ENCODE measurements around the gene KIAA0930.

The KIAA0930 gene

DNA sequence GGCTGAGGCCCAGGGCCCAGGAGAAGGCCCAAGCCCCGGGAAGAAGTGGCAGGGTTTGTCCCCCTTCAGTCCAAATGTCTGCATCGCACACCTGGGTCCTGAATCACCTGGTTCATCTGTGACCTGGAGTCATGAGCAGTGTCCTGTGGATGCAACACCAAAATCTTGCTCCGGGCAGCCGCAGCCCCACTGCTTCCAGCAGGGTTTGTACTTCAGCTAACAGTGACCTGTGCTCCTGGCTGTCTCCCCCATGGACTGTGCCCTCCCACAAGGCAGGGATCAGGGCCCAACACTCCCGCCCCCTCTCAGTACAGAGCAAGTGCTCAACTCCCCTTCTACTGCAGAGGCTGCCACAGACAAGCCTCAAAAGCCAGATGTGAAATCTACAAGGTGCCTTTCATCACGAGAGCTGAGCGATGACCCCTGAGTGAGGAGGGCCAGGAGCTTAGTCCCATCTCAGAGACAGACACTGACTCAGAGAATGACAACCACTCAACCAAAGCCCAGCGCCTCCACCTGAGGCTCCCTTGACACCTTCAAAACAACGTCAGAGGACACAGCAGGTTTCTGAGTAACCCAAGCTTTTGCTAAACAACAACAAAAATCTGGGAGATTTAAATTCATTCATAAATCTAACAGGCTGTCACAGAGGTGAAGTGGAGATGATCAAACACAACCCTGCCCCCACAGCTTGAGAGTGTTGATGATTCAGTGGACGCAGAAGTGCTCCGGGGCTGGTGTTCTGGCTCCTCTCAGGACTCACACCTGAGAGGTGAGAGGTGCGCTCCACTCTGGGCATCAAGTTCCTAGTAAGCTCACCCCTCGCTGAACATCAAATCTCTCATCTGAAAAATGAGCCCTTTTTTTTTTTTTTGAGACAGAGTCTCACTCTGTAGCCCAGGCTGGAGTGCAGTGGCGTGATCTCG is 3.4 kb downstream of the KIAA0930 start:
- no peak for DNase-seq (ENCODE audit: low spot score)

DNA sequence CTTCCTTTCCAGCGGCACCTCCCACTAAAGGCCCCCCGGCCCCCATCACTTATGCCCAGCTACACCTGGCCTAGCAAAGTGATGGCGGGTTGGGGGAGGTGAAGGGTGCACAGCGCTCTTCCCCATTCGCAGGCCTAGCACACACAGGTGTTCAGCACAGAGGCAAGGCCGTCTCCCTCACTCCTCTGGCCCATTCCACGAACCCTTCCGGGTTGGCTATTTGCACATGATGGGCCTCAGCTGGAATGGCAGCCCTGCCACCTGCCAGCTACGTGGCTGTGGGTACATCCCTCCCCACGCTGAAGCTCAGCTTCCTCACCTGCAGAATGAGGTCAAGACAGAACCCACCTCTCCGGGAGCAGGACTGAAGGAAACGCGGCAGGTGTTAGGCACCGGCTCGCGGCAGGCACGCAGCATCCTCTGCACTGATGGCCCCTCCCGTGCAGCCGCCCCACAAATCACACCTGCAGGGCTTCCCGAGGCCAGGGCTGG is 4.8 kb downstream of the KIAA0930 start:
- no peak for DNase-seq (ENCODE audit: low spot score)

DNA sequence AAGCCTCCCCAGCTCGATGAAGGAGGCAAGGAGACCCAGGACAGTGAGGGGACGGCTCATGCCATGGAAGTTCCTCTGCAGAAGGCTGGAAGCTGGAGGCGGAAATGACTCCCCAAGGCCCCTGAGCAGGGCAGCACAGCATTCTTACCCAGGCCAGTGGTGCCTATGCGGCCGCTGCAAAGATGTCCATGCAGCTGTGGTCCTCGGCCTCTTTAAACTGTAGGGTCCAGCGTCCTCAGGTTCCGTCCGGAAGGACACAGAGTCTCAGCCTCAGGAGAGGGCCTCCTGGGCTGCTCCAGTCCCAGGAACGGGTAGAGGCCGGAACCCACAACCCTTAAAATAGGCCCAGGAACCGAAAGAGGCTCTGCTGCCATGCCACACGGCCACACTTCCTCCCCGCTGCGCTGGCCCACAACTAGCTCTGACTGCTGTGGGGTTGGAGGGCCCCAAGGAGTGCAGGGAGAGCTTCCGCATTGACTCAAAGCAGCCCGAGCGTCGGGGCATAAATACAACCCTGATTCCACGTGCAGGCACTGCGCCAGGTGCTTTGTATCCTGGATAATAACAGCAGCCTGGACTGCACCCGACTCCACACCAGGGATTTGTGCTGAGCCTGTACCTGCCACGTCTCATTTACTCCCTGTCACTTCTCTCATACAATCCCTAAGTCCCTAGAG is 5.5 kb downstream of the KIAA0930 start:
- peak; percentile 57 for DNase-seq (ENCODE audit: low spot score)

DNA sequence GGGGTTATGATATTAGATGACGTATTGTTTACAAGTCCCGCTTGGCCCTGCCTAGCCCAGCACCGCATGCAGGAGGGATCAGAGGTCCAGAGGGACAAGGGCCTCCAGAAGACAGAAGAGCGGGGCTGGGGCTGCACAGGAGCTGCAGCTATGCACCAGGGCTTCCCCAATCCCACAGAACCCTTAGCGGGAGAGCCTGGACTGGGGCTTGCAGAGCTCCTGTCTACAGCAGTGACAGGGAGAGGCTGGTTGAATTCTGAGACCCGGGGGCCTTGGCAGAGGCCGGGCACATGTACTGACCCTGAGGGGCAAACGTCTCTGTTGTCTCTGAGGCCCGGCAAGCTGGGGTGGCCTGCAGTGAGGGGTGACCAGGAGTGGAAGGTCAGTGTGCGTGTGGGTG is 6.9 kb downstream of the KIAA0930 start:
- no peak for DNase-seq (ENCODE audit: low spot score)

DNA sequence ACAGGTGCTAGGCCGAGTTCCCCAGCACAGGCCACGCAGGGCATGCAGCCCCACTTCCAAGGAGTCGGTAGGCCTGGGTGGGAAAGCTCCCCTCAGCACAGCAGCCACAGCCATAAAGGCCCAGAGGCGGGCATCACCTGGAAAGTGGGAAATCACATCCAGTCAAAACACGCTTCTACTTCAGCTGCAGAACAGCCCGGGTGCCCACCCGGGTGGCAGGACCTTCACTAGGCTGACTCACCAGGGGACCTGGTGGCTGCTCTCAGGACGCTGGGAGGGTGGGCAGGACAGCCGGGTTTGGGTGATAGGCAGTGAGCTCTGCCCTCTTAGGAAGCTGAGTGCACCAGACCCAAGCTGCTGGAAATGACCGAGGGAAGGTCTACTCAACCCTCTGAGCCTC is 7.3 kb downstream of the KIAA0930 start:
- no peak for DNase-seq (ENCODE audit: low spot score)

DNA sequence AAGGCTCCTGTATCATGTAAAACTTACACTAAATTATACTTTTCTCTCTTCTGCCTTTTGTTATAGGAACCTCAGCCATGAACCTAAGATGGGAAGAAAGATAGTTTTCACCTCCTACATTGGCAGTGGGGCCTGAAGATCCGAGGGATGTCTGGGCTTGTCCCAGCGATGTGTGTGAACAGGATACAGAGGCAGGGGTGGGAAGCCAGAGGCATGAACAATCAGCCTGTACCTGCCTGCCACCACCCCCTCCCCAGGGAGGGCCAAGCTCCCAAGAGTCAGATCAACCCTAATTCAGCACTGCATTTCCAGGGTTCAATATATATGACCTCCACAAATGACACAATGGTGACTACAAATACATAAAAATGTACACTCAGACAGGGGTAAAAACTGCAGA is 9.4 kb downstream of the KIAA0930 start:
- DNase-seq (ENCODE audit: low spot score): no peak

DNA sequence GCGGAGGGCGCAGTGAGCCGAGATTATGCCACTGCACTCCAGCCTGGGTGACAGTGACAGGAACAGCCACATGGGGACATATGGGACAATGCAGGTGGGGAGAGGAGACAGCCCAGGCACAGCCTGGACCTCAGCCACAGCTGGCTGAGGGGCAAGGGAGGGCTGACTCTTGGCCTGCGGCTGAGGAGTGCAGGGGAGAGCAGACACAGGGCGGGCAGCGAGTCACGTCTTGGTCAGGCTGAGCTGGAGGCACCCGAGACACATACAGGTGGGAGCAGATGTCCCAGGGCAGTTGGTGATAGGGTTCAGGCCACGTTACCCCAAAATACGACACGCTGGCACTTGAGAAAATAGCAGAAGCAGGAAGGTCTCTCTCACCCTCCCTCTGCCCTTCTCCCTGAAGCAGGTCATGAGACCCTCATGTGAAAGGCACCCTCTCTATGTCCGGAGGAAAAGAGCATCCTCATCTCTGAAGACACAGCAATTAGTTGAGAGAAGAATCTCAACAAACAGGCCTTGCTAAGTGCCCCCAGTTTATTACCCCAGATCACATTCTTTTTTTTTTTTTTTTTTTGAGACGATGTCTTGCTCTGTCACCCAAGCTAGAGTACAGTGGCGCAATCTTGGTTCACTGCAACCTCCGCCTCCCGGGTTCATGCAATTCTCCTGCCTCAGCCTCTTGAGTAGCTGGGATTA is 10.5 kb downstream of the KIAA0930 start:
- DNase-seq (ENCODE audit: low spot score): no peak

DNA sequence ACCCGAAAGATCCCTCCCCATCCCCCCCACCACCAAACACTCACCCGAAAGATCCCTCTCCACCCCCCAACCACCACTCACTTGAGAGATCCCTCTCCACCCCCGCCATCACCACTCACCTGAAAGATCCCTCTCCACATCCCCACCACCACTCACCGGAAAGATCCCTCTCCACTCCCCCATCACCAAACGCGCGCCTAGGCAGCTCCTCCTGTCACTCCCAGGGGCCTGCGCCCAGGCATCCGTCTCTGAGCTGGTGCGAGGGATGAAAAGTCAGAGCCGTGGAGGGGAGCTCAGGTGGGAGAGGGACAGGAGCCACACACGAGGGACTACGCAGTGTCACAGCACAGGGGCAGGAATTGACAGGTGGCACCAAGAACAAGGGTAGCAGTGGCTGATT is 11.5 kb downstream of the KIAA0930 start:
- no peak for DNase-seq (ENCODE audit: low spot score)

DNA sequence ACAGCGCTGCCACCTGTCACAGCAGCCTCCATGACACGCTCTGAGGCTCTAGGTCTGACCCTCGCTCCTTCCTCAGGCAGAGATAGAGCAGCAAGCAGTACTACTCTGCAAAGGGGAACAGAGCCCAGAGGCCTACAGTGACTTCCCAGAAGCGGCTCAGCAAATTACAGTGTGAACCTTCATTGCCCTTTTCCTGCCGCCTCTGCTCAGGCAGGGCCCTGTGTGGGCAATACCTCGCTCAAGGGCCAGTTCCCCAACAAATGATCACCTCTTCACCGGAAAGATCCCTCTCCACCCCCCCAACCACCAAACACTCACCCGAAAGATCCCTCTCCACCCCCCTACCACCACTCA is 12.3 kb downstream of the KIAA0930 start:
- no peak for DNase-seq (ENCODE audit: low spot score)

DNA sequence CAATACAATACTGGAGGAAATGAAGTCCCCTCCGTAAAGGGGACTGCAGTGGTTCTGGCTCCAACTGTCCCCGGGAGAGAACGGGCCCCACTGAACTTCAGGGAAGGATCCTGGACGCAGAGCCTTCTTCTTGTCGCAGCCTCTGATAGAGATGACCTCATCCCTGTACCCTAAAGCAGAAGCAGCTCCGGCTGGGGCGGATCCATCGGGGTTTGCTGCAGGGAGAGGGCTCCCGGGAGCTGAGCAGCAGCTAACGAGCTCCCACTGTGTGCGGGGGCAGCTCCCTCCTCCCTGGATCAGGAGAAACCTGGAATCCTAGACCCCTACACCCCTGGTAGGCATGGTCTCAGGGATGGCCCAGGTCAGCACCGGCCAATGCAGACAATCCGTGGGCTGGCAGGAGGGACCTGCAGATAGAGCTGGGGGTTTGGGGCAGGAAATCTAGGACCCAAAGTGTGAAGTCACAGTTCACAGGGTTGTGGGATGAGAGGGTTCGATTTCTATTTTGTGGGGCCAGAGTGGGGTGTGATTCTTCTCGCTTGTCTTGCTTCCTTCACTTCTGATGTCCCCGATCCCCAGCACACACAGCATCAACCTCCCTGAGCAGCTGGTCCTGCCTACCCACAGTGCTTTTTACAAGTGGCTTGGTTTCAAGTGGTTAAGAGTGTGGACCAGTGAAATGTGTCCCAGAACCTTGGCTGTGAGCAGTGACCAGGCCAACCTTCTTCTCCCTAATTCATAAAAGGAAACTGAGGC is 12.9 kb downstream of the KIAA0930 start:
- peak; percentile 61 for DNase-seq (ENCODE audit: low spot score)

DNA sequence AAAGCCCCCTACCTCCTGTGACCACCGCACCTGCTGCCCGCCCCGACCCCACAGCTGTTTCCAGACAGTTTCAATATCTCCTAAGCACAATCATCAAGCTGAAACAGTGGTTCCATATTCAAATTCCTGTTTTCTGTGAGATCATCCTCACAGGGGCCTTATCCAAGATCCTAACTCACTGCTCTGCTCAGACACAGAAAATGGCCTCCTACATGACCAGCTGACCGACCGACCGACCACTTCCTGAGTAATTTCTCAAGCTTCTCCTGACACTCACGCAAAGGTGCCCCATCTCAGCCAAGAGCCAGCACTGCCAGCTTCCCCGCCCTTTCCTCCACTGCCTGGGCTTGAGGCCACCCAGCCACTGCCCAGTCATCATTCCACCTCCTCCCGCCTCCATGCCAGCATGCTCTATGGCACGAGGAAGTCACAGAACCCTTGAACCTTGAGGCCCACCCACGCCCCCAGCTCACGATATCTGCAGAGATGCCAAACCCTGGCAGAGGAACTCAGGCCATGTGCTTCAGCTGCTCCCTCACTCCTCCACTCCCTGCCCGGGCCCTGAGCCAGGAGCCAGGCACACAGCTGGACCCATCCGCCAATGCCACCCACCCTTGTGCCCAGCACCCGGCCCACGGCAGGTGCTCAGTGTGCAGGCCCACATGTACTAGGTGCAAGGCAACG is 14.0 kb downstream of the KIAA0930 start:
- DNase-seq (ENCODE audit: low spot score): peak; percentile 73

DNA sequence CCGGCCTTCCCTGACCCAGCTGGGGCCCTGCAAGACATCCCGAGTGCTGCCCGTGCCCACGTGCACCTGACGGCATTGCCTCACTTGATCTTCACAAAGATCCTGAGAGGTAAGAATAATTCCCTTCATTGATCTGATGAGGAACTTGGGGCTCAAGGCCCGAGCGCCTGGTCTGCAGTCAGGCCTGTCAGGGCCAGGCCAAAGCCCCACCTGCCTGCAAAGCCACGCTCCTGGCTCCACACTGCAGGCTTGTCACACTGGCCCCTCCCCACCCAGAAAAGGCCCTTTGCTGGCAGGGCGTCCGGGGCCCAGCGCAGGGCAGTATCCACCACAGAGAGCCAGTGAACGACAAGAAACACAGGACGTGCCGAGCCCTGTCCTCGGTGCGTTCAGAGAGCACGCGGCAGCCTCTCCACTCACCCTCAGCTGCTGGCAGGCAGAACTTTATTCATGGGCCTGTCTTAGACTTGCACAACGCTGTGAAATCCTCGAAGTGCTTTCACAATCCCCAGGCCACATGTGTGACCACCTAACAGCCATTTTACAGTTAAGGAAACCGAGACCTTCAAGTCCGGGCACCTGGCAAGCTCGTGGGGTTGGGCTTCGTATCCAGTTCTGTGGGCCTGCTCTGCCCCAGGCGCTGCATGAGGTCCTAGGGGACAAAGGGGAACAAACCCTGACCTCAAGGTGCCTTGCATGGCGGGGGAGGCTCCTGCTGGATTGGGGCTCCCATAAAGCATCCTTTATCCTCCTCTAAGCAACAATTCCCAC is 14.8 kb downstream of the KIAA0930 start:
- DNase-seq (ENCODE audit: low spot score): peak; percentile 68

DNA sequence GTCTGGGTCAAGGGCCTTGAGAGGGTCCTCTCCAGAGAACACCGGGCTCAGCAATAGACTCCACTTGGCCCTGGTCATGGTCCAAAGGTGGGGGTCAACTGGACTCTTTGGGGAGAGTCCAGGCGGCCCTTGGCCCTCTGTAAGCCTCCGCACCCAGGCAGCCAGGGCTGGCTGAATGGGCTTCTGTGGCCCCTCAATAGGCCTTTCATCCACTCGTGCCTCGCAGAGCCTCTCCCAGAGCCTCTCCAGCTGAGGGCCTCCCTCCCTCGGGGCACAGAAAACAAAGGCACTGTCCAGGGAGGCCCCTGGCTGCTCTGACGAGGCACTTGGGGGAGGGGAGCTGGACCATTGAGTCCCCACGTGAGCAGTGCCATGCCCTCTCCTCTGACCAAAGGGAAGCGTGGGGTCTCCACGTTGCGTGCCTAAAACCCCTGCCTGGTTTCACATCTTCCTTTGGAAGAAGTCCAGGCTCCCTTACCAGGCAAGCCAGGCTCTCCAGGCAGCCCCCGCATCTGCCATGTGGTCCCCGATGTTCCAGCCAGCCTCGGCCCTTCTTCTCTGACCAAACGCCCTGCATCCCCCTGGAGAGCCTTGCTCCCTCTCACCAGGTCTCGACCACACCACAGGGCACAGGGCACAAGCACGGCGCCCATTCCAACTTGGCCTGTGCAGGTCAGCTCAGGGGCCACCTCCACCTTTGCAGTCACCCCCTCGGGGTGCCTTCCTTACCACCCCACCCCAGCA is 15.5 kb downstream of the KIAA0930 start:
- peak; percentile 99 for DNase-seq (ENCODE audit: low spot score)

DNA sequence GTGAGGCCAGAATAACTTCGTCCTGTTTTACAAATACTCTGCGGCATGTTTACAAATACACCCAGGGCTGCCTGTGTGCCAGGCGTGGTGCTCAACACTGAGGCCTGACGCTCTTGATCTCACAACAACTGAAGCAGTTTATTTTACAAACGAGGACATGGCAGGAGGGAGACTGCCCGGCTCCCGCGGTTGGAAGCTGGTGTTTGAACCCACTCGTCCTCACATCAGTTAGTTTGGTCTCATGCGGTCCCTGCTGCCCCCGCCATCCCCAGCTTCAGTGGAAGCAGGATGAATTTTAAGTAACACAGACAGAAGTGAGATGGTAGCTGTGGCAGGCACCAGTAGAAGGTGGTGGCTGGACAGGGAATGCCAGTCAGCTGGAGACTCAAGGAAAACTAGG is 16.4 kb downstream of the KIAA0930 start:
- peak; percentile 66 for DNase-seq (ENCODE audit: low spot score)

DNA sequence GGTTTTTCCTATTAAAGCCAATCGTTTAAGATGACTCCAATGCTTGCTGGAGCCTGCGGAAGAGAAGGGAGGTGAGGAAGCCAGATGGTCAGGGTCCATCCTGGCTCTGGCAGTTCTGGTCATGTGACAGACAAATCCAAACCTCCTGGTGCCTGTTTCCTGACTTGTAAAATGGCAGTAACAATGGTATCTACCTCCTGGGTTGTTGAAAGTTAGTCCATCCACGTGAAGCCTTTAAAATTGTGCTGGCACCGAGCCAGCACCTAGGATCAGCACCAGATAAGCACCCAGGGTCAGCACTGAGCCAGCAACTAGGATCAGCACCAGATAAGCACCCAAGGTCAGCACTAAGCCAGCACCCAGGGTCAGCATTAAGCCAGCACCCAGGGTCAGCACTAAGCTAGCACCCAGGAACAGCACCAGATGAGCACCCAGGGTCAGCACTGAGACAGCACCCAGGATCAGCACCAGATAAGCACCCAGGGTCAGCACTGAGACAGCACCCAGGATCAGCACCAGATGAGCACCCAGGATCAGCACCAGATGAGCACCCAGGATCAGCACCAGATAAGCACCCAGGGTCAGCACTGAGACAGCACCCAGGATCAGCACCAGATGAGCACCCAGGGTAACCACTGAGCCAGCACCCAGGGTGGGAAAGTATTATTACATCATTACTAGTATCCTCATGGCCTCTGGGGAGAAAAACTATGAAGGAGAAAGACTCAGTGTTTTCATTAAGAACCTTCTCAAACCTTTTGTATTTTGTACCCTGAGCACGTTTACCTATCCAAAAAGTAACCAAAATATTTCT is 17.2 kb downstream of the KIAA0930 start:
- no peak for DNase-seq (ENCODE audit: low spot score)

DNA sequence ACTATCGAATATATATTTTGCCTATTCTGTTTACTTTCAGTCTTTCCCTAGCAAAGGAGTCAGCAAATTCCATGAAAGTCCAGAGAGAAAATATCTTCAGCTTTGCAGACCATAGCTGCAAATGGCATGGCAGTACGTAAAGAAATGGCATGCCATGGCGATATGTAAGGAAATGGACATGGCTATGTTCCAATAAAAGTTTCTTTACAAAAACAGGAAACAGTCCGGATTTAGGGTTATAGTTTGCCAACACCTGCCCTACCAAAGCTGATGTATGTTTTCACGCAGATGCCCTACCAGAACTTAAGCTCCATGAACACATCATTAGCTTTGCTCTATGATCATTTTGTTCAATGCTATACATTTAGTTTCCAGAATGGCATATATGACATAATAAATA is 19.5 kb downstream of the KIAA0930 start:
- DNase-seq (ENCODE audit: low spot score): no peak

DNA sequence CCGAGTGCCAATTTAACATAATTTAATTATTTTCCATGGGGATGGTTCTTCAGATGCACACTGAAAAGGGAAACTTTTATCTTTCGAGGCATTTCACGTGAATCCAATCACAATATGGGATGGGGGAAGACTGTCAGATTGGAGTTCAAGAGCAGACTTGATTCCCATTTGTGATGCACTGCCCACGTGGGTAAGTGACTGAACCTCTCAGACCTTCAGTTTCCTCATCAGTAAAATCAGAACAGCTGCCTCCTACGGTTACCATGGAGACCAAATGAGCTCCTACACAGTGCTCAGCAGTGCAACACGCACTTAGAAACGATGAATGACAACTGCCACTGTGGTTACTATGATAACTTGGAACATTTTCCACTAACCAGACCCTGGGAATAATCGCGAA is 21.7 kb downstream of the KIAA0930 start:
- DNase-seq (ENCODE audit: low spot score): no peak

DNA sequence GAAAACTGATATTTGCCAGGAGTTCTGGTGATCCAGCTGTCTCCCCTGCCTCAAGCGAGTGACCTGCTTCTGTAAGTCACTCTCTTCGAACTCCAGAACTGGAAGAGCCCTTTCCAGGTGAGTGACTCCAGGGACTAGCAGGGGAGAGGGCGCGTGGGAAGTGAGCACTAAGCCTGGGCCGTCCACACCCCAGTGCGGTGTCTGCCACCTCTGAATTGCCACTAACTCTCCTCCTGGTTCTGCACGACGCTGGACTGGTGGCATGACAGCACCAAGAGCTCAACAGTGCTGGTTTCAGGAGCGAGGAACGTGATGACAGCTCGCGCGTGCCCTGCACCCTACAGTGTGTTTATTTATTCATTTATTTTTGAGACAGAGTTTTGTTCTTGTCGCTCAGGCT is 22.9 kb downstream of the KIAA0930 start:
- DNase-seq (ENCODE audit: low spot score): no peak

DNA sequence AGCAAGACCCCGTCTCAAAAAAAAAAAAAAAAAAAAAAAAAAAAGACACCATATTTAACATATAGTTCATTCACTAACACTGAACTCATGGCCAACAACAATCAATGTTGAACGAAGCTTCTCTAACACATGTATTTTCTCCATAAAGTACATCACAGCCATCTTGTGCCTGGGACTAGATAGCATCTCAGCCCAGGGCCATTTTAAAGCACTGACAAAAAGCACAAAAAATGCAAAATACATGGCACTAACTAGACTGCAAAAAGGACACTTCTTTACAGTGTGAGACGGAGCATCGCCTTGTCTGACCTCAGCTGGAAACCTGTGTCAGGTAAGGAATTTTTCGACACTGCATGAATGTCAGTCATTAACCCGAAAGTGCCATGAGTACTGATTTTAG is 23.3 kb downstream of the KIAA0930 start:
- DNase-seq (ENCODE audit: low spot score): no peak
